ENCODE data around the gene ACBD4.

ACBD4 gene

DNA sequence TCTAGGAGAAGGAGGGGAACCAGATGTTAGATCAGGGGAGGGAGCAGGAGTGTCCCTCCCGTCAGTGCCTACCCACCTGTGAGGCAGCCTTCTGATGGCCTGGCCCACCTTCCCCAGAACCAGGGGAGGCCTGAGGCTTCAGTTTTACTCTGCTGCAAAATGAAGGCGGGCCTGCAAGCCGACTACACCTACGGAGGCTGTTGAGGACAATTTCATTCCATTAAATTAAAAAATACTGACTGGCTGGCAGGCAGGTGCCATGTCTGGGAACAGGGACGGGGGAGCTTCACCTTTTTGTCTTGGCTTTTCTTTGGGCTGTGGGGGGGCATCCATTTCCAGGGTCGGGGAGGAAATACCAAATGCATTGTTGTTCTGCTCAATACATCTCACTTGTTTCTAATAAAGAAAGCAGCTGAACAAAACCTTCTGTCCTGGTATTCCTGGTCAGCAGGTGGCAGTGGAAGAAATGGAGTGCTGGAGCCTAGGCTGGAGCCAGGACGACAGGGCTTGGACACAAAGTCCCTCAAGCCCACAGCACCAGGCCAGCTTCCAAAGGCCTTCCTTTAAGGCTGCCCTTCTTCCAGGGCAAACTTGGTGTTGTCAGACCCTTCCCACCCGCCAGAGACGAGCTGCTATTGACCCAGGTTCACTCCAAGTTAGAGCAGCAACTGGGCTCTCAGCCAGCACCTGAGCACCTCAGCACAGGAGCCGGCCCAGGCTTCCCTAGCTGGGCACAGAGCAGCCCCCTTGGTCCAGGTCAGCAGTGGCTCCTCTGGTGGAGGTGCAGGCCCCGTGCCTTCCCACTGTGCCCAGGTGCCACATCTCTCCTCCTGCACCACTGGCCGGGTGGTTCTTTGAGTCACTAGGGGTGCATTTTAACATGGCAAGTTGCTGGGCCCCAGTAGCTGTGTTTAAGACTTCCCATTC is 26.6 kb upstream of the ACBD4 start:
- TF ChIP-seq, protein P1, sequence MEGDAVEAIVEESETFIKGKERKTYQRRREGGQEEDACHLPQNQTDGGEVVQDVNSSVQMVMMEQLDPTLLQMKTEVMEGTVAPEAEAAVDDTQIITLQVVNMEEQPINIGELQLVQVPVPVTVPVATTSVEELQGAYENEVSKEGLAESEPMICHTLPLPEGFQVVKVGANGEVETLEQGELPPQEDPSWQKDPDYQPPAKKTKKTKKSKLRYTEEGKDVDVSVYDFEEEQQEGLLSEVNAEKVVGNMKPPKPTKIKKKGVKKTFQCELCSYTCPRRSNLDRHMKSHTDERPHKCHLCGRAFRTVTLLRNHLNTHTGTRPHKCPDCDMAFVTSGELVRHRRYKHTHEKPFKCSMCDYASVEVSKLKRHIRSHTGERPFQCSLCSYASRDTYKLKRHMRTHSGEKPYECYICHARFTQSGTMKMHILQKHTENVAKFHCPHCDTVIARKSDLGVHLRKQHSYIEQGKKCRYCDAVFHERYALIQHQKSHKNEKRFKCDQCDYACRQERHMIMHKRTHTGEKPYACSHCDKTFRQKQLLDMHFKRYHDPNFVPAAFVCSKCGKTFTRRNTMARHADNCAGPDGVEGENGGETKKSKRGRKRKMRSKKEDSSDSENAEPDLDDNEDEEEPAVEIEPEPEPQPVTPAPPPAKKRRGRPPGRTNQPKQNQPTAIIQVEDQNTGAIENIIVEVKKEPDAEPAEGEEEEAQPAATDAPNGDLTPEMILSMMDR (IDR thresholded peaks at IDR 0.05; ENCODE audit: insufficient read depth, missing control alignments) = no peak
- no peak for FAIRE-seq
- DNase-seq (ENCODE audit: insufficient read length, low spot score) = no peak

DNA sequence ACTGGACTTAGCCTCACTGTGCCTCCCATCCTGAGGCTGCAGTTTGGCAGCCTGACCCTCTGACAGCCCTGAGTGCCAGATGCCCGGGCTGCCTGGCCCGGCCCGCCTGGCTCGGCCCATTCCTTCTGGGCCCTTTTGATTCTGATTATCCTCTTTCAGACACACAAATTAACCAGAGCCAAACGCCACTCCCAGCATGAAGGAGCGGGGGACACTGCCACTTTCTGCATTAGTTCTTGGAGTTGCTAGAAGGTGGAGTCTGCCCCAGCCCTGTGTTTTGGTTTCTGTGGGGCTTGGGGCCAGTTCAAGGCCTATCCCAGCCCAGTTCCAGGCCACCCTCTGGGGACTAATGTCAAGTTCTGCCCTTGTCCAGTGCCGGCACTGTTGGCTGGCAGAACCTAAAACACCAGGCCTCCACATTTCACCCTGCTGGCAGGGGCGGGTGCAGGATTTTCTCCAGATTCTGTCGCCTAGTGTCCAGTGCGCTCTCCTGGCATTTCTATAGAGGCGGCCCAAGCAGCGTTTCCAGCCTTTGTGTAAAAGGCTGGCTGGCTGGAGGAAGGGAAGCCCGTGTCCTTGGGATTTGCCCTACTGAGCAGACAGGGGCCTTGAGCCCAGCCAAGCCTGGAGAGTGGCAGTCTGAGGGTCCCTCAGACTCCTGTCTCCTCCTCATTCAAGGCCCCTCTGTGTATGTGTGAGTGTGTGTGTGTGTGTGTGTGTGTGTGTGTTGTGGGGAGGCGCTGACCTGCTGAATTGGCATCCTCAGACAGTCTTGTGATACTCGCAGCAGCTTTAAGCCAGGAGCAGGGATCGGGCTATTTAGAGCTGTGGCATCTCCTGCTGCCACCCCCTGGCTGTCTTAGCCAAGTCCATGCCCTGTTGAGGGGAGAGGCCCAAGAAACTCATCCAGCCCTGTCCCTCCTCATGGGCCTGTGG is 24.5 kb upstream of the ACBD4 start:
- DNase-seq (ENCODE audit: insufficient read length, low spot score) (no peak), FAIRE-seq (no peak)
- TF ChIP-seq, protein P1 (IDR thresholded peaks at IDR 0.05; ENCODE audit: insufficient read depth, missing control alignments) = no peak

DNA sequence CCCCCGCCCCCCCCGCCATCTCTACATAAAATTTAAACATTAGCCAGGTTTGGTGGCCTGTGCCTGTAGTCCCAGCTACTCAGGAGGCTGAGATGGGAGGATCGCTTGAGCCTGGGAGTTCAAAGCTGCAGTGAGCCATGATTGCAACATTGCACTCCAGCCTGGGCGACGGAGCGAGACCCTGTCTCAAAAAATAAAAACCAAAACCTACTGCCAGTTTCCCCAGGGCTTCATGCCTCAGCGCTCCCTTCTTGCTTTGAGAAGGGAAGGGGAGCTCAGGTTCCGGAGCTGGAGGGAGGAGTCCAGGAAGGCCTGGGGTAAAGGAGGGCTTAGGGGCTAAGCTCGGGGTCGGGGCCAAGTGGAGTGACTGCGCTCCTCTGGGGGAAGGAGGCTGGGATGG is 23.6 kb upstream of the ACBD4 start:
- DNase-seq (ENCODE audit: insufficient read length, low spot score) = no peak
- TF ChIP-seq, protein P1 (IDR thresholded peaks at IDR 0.05; ENCODE audit: insufficient read depth, missing control alignments) = no peak
- FAIRE-seq = no peak

DNA sequence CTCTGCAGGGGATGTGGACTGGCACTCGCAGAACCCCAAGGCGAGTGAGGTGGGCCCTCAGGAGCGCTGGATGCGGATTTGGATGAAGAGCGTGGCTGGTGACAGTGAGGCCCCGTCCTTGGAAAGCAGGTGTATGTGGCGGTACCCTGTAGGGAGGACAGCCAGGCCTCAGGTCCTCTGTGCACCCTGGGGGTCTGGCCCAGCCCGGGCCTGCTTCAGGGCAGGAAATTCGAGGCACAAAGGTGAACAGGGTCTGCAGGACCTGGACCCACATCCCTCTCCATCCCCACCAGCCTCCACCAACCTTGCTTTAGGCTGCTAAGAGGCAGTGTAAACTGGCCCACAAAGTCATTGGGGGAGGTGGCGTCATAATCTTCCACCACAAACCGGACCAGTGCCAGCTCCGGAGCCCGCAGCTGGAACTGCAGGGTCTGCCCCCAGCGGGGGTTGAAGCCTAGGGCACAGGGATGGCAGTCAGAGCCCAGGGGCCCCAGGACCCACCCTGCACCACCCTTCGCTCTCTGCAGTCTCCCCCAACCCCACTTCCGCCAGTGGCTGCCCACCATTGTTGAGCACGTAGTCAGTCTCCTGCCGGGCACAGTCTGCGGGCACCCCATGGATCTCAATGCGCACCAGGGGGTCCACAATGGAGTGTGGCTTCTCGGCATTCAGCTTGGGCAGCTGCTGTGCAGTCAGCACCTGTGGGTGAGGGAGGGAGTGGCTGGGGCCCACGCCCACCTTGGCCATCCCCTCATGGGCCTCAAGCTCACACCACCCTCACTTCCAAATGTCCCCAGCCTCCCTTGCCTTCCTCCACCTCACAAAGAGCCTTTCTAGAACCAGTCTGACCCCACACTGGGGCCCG is 22.7 kb upstream of the ACBD4 start:
- TF ChIP-seq, protein P1 (IDR thresholded peaks at IDR 0.05; ENCODE audit: insufficient read depth, missing control alignments) = no peak
- no peak for DNase-seq (ENCODE audit: insufficient read length, low spot score)
- FAIRE-seq = no peak

DNA sequence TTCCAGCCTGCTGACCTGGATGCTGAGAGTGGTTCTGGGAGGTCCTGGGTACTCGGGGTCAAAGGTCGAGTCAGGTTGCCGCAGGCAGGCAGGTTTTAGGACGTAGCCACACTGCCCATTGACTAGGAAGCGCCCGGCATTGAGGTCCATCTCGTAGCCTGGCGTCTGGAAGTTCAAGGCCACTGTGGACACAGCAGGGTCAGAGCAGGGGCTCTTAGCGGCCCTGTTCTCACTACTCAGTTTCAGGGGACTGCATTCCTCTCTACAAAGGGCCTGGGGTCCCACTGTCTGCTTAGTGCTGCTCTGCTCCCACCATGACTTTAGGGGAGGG is 22.1 kb upstream of the ACBD4 start:
- TF ChIP-seq, protein P1 (IDR thresholded peaks at IDR 0.05; ENCODE audit: insufficient read depth, missing control alignments) = no peak
- FAIRE-seq = no peak
- no peak for DNase-seq (ENCODE audit: insufficient read length, low spot score)

DNA sequence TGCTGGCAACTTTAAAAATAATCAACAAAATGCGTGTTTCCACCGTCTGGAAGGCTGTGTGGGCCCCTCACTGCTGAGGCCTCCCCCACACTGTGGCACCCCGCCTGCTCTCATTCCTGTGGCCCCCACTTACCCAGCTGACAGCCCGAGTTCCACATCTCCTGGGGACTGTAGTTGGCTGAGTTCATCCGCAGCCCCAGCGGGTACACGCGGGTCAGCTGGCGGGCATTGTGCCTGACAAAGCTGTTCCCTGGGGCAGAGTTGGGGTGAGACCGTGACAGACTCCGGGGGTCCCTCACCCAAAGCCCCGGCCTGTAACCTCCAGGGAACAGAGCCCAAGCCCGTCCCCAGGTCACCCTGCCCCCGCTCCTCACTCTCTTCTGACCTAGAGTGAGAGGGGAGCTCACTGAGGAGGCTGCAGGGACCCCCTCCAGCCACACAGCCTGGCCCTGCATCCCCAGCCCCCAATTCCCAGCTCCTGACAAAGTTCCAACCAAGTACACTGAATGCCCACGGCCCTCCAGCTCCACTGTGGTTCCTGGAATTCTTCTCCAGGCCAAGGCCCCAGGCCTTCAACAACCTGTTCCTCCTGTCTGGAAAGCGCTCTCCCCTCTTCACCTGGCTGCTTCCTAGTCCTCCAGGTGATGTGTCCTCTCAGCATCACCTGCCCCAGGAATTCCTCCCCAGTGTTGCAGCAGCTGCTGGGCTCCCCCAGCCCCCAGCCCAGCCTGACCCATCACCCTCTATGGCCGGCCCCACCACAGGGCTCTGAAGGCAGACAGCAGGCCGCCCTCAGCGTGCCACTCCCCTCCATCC is 21.2 kb upstream of the ACBD4 start:
- no peak for FAIRE-seq
- no peak for DNase-seq (ENCODE audit: insufficient read length, low spot score)
- TF ChIP-seq, protein P1 (IDR thresholded peaks at IDR 0.05; ENCODE audit: insufficient read depth, missing control alignments) = no peak
